RPMI8226 (cell line): ENCODE data around the gene MEF2B.
"Not testable (repeated sequence)": the region's sequence is repeated elsewhere in the genome, so short reads cannot be mapped to it uniquely, and the experiment has no call there.

Experiments used
- DNase-seq: peaks from one replicate; pipeline ENCODE4 v3.0.0-alpha.2; 2015

Gene MEF2B

DNA sequence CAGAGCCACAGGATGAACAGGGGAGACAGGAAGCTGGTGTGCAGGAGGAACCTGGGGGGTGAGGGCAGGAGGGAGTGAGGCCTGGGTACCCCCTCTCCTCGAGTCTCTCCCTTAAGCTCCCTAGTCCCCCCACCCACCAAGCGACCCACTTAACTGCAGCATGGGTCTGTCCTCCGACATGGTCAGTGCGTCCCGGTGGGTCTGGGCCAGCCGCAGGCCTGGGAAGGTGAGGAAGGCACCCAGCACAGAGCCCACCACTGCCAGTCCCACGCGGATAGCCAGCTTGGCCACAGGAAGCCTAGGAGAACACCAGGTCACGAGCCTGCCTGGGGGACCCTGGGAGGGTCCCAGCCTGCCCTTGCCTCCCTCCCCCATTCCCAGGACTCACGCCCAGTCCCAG lies 48.7 kb downstream of the MEF2B start:
- no peak for DNase-seq

GRCh38 chr19:19120308-19121231 lies 49.5 kb downstream of the MEF2B start:
- DNase-seq: no peak

DNA sequence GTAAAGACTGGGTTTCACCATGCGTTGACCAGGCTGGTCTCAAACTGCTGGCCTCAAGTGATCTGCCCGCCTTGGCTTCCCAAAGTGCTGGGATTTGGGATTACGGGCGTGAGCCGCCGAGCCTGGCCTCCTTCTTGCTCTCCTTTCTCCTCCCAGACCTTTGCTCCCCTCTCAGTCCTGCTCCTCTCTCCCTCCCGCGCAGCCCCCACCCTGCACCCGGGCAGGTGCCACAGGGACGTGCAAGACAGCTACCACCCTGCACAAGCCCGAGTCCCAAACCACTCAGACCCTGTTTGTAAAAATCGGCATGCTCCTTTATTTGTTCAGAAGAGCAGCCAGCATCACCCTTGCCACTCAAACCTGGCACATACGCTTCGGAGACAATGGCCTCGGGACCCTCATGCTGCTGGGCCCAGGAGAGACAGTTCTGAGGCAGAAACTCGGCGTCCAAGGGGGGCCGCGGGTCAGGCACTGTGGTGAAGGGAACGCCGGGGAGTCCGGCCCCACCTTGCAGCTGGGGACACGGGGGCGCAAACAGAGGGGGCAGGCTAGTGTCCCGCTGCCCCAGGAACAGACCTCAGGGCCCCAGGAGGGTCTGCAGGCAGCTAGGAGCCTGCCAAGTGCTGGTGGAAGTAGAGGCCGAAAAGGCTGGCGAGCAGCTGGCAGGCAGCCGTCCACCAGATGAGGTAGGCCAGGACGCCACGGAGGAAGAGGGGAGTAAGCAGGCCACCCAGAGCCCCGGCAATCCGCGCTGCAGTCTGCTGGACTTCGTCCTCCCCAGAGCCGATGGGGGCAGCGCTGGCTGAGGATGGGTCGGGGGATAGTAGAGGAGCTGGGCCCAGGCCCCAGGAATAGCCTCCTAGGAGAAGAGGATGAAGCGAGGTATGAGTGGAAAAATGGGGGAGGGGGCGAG lies 50.5 kb downstream of the MEF2B start:
- DNase-seq: no peak

- peak; percentile 67 for DNase-seq
These were observed 54.1 kb downstream of the MEF2B start for GRCh38 chr19:19115954-19116353.

DNA sequence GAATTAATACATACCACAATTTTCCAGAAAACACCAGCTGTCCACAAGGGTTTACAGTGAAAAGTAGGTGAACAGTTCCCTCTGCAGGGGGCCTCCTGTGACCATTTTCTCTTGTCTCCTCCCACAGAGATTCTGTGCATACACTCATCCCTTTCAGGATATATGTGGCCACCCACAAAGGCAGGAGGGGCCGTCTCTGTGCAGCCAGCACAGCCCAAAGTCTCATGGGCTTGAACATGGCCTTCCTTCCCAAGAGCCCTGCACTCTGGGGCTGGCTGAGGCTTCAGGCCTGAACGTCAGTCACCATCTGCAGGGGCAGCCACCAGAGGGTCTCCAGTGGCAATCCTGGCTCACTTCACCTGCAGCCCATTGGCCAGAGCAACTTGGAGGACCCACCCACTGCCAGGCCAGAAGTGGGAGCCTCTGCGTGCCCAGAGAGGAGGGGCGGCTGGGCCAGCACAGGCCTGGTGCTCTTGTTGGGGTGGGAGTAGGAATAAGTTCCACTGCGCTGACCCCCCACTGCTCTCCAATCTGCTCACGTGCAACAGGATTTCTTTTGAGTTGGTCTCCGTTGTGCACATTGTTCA lies 56.9 kb downstream of the MEF2B start:
- DNase-seq: peak; percentile 13

DNA sequence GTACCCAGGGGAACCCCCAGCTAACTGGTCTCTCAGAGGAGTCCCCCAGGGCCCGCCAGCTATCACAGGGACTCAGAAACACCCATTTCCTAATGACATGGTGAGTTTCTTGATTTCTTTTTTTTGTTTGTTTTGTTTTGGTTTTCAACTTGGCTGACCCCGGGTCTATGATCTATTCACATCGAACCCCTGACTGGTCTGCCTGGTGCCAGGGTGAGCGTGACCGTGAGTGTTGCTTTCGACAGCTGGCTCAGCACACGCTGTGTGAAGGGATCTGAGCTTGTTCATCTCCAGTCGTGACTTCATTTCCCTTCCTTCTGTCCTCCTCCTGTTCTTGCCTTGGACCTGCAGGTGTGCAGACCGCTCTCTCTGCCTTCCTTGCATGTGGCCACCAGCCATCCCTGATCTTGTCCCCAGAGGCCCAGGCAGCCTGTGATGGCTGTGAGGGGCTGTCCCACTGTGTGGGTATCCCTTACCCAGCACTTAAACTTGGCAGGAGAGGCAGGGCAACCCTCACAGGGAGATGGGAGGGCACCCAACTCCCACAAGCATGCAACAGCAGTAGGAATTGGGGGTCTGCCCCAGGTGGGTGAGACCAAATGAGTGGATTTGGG lies 58.0 kb downstream of the MEF2B start:
- DNase-seq: no peak

- no peak for DNase-seq
These were observed 58.8 kb downstream of the MEF2B start for GRCh38 chr19:19111136-19111835.

GRCh38 chr19:19110410-19111135 lies 59.5 kb downstream of the MEF2B start:
- DNase-seq: no peak

DNA sequence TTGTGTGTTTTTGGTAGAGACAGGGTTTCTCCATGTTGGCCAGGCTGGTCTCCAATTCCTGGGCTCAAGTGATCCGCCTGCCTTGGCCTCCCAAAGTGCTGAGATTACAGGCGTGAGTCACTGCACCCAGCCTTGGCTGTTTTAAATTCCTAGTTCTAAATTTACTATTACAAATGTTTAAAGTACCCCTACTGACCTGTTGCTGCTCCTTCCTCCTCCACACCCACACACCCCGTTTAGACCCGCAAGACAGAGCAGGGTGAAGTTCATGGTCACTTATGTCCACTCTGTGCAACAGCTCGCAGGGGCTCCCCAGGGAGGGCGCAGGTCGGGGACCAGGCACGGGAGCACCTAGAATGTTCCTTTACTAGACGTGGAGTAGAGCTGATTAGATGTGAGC lies 60.5 kb downstream of the MEF2B start:
- no peak for DNase-seq

- no peak for DNase-seq
These were observed 62.4 kb downstream of the MEF2B start for GRCh38 chr19:19107654-19108053.

DNA sequence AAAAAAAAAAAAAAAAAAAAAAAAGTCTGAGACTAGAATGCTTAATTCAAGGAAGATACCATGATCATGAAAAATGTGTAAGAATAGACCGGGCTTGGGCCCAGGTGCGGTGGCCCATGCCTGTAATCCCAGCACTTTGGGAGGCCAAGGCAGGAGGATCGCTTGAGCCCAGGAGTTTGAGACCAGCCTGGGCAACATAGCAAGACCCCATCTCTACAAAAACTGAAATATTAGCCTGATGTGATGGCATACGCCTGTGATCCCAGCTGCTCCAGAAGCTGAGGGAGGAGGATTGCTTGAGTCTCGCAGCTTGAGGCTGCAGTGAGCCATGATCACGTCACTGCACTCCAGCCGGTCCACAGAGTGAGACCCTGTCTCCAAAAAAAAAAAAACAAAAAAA lies 63.1 kb downstream of the MEF2B start:
- DNase-seq: not testable (repeated sequence)

- no peak for DNase-seq
These were observed 64.0 kb downstream of the MEF2B start for GRCh38 chr19:19106056-19106551.

- no peak for DNase-seq
These were observed 64.6 kb downstream of the MEF2B start for GRCh38 chr19:19105365-19106055.

- DNase-seq: no peak
These were observed 66.9 kb downstream of the MEF2B start for GRCh38 chr19:19103167-19103566.

DNA sequence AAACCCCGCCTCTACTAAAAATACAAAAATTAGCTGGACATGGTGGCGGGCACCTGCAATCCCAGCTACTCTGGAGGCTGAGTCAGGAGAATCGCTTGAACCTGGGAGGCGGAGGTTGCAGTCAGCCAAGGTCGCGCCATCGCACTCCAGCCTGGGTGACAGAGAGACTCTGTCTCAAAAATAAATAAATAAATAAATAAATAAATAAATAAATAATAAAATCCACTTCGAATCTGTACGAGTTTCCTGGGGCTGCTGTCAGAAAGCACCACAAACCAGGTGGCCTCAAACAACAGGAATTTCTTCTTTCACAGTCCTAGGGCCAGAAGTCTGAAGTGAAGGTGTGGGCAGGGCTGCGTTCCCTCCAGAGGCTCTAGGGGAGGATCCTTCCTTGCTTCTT lies 67.5 kb downstream of the MEF2B start:
- DNase-seq: not testable (repeated sequence)

GRCh38 chr19:19101540-19101939 lies 68.5 kb downstream of the MEF2B start:
- no peak for DNase-seq

DNA sequence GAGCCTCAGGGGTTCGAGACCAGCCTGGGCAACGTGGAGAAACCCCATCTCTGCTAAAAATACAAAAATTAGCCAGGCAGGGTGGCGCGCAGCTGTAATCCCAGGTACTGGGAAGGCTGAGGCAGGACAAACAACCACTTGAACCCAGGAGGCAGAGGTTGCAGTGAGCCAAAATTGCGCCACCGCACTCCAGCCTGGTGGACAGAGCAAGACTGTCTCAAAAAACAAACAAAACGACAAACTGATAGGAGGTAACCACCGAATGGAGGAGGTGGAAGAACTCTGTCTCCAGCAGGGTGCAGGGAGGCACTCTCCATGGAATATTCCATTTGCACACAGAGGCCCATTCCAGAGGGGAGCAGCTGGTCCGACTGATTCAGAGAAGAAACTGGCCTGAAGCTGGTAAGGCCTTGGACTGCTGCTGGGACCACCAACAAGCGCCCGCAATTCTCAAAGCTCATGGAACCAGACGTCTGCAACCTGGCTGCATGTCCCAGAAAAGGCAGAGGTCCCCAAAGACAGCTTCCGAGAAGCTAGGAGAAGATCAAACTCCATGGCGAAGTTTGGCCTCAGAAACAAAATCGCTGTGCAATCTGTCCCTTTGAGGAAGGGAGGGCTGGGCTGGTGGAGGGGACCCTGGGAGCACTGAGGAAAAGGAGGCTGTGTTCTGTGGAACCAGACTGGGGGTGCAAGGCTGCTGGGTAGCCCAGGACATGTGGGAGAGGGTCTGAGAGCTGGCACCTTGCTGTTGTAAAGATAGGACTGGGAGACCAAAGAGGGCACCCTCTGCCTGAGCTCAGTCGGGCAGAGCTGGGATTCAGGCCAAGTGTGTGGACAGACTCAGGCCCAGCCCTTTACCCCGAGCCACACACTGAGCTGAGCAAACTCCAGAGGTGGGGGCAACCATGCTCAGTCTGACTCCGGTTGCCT lies 71.1 kb downstream of the MEF2B start:
- DNase-seq: no peak

GRCh38 chr19:19098084-19098702 lies 71.9 kb downstream of the MEF2B start:
- DNase-seq: no peak
